H1 (cell line): ENCODE measurements around the gene MMP11. TPM values are rescaled to one million over a fixed set of nuclear protein-coding genes. Genes with fewer than 3 reads are reported as not detected.

Source experiments
- CTCF ChIA-PET: fragments of 300-600 bp; sonication (Branson Sonifier 250); formaldehyde crosslinking; loops from one replicate; lab custom pipeline; 2021; ENCODE audit not compliant: partially characterized antibody; lab: Charles Lee
- POLR2A ChIA-PET: fragments of 300-600 bp; sonication (Branson Sonifier 250); formaldehyde crosslinking; loops from one replicate; lab custom pipeline; 2021; ENCODE audit warnings: inconsistent platforms; ENCODE audit not compliant: partially characterized antibody; lab: Charles Lee
- DNase-seq, 2 experiments: peaks; one replicate each; pipeline versions ENCODE4 v3.0.0 to v3.0.0-alpha.2; 2010 to 2022; ENCODE audit warnings: low spot score in 2 of 2, low read depth in 1 of 2, mixed read lengths in 1 of 2
- FAIRE-seq: peaks from 2 replicates; lab custom pipeline; 2011; peaks lifted over from hg19 to GRCh38; lab: Jason Lieb, UNC
- H2AFZ ChIP-seq: 2 replicates; pipeline ENCODE4 v1.8.1; 2012; ENCODE audit warnings: low read length, inconsistent platforms
- H2AK5ac ChIP-seq: 2 replicates; pipeline ENCODE4 v1.6.1; 2013; ENCODE audit warnings: low read depth, low read length
- H2BK120ac ChIP-seq: replicated peaks from 2 replicates; pipeline ENCODE3; 2013; ENCODE audit warnings: low read depth, low read length, inconsistent platforms
- H2BK12ac ChIP-seq: 2 replicates; pipeline ENCODE4 v1.6.1; 2013; ENCODE audit warnings: low read depth, low read length
- H2BK15ac ChIP-seq: 2 replicates; pipeline ENCODE4 v1.6.1; 2013; ENCODE audit warnings: low read length
- H2BK20ac ChIP-seq: 2 replicates; pipeline ENCODE4 v1.6.1; 2013; ENCODE audit warnings: low read length
- H2BK5ac ChIP-seq: 2 replicates; pipeline ENCODE4 v1.6.1; 2013; ENCODE audit warnings: low read depth, low read length
- H3K14ac ChIP-seq: 2 replicates; pipeline ENCODE4 v1.6.1; 2013; ENCODE audit warnings: inconsistent platforms; ENCODE audit not compliant: insufficient read length
- H3K18ac ChIP-seq: 2 replicates; pipeline ENCODE4 v1.6.1; 2013; ENCODE audit warnings: low read length; ENCODE audit errors: extremely low read depth
- H3K23ac ChIP-seq: 2 replicates; pipeline ENCODE4 v1.6.1; 2013; ENCODE audit warnings: inconsistent platforms; ENCODE audit not compliant: insufficient read length
- H3K23me2 ChIP-seq: 2 replicates; pipeline ENCODE4 v1.6.1; 2013; ENCODE audit warnings: low read depth, low read length
- H3K27ac ChIP-seq: 2 replicates; pipeline ENCODE4 v1.6.1; 2011; ENCODE audit warnings: low read depth, low read length, inconsistent platforms
- H3K27me3 ChIP-seq, 4 experiments: replicated peaks in 1 of 4; 1 replicate in 1 of 4; 2 replicates in 3 of 4; pipeline versions ENCODE4 v1.6.1 to v1.8.1; 2011 to 2013; ENCODE audit warnings: low read length in 3 of 4, mild to moderate bottlenecking in 3 of 4, inconsistent platforms in 2 of 4, mixed read lengths in 2 of 4, moderate library complexity in 1 of 4; ENCODE audit not compliant: control insufficient read depth in 3 of 4, insufficient read depth in 3 of 4; ENCODE audit errors: extremely low read depth in 1 of 4
- H3K36me3 ChIP-seq, 4 experiments: 2 replicates each; pipeline versions ENCODE4 v1.6.1 to v1.8.1; 2011 to 2013; ENCODE audit warnings: mild to moderate bottlenecking in 4 of 4, low read length in 3 of 4, moderate library complexity in 2 of 4, control low read depth in 1 of 4, inconsistent platforms in 1 of 4; ENCODE audit not compliant: insufficient read depth in 4 of 4, control insufficient read depth in 2 of 4
- H3K4ac ChIP-seq: replicated peaks from 2 replicates; pipeline ENCODE3; 2013; ENCODE audit warnings: low read length, low read depth, mixed read lengths, inconsistent platforms; ENCODE audit not compliant: insufficient read length
- H3K4me1 ChIP-seq, 4 experiments: replicated peaks in 1 of 4; 1 replicate in 1 of 4; 2 replicates in 3 of 4; pipeline versions ENCODE4 v1.6.1 to v1.8.1; 2011 to 2013; ENCODE audit warnings: low read length in 3 of 4, inconsistent platforms in 2 of 4, mixed read lengths in 1 of 4; ENCODE audit not compliant: insufficient read depth in 4 of 4, control insufficient read depth in 3 of 4
- H3K4me2 ChIP-seq, 2 experiments: 2 replicates each; pipeline versions ENCODE4 v1.6.1 to v1.8.1; 2011 to 2013; ENCODE audit warnings: low read depth in 2 of 2, low read length in 2 of 2, control low read depth in 1 of 2, inconsistent platforms in 1 of 2, mild to moderate bottlenecking in 1 of 2; ENCODE audit not compliant: insufficient read depth in 1 of 2
- H3K4me3 ChIP-seq, 4 experiments: fragments of 200-600, 300-600 bp in 1 of 4; sonication (generic), shearing (Covaris generic), sonication (Bioruptor Twin) in 1 of 4; 2 replicates each; pipeline versions ENCODE4 v1.5.1 to v1.8.1; 2011 to 2016; ENCODE audit warnings: low read length in 4 of 4, low read depth in 3 of 4, control low read depth in 2 of 4, inconsistent platforms in 2 of 4, mild to moderate bottlenecking in 2 of 4, mixed read lengths in 1 of 4, moderate library complexity in 1 of 4; ENCODE audit not compliant: insufficient read depth in 2 of 4; ENCODE audit errors: extremely low read depth in 1 of 4
- H3K56ac ChIP-seq: replicated peaks from 2 replicates; pipeline ENCODE3; 2013; ENCODE audit warnings: low read depth, mild to moderate bottlenecking, mixed read lengths, low read length, inconsistent platforms; ENCODE audit not compliant: insufficient read length
- H3K79me1 ChIP-seq: 2 replicates; pipeline ENCODE4 v1.6.1; 2013; ENCODE audit warnings: low read depth, low read length, control low read depth
- H3K79me2 ChIP-seq, 2 experiments: 2 replicates each; pipeline versions ENCODE4 v1.6.1 to v1.8.1; 2012 to 2013; ENCODE audit warnings: low read length in 2 of 2, mild to moderate bottlenecking in 2 of 2, inconsistent platforms in 1 of 2; ENCODE audit not compliant: insufficient read depth in 2 of 2, control insufficient read depth in 1 of 2
- H3K9ac ChIP-seq, 4 experiments: replicated peaks in 1 of 4; 1 replicate in 1 of 4; 2 replicates in 3 of 4; pipeline versions ENCODE4 v1.6.1 to v1.8.1; 2011 to 2013; ENCODE audit warnings: low read depth in 3 of 4, low read length in 3 of 4, control low read depth in 2 of 4, mild to moderate bottlenecking in 2 of 4, moderate library complexity in 2 of 4, inconsistent platforms in 1 of 4; ENCODE audit errors: extremely low read depth in 1 of 4
- H3K9me3 ChIP-seq, 2 experiments: 2 replicates each; pipeline versions ENCODE4 v1.6.1 to v1.8.1; 2012 to 2013; ENCODE audit warnings: mild to moderate bottlenecking in 2 of 2, moderate library complexity in 2 of 2, control low read depth in 1 of 2, inconsistent platforms in 1 of 2, low read depth in 1 of 2, low read length in 1 of 2, mixed read lengths in 1 of 2; ENCODE audit not compliant: insufficient read depth in 2 of 2
- H4K20me1 ChIP-seq, 2 experiments: replicated peaks in 1 of 2; 2 replicates each; pipeline versions ENCODE3 to v1.8.1; 2011 to 2013; ENCODE audit warnings: inconsistent platforms in 2 of 2, low read length in 2 of 2, mild to moderate bottlenecking in 1 of 2; ENCODE audit not compliant: insufficient read depth in 2 of 2, control insufficient read depth in 1 of 2
- H4K5ac ChIP-seq: 2 replicates; pipeline ENCODE4 v1.6.1; 2013; ENCODE audit warnings: low read length, low read depth, mixed read lengths, inconsistent platforms; ENCODE audit not compliant: insufficient read length
- H4K8ac ChIP-seq: 2 replicates; pipeline ENCODE4 v1.8.0; 2013; ENCODE audit warnings: mild to moderate bottlenecking, moderate library complexity, low read length, inconsistent platforms; ENCODE audit not compliant: insufficient read depth; ENCODE audit errors: extremely low read depth
- H4K91ac ChIP-seq: replicated peaks from 2 replicates; pipeline ENCODE3; 2013; ENCODE audit warnings: low read length, mixed read lengths, inconsistent platforms; ENCODE audit not compliant: insufficient read length
- WGBS, 2 experiments: shearing (Covaris generic) in 1 of 2; methylation state at CpG; one replicate each; pipeline versions ENCODE4 v1.1.6 to v1.1.7; 2013 to 2015; ENCODE audit warnings: low lambda C conversion rate in 2 of 2, mixed read lengths in 2 of 2, inconsistent platforms in 1 of 2, low coverage in 1 of 2, missing lambda C conversion rate in 1 of 2; ENCODE audit not compliant: insufficient replicate concordance in 2 of 2, insufficient coverage in 1 of 2, insufficient read length in 1 of 2; ENCODE audit errors: extremely low coverage in 1 of 2, missing lambda C conversion rate in 1 of 2; 5-methylcytosine and 5-hydroxymethylcytosine counted together
- polyA plus RNA-seq, 7 experiments: library from polyadenylated mRNA; depleted of rRNA in 3 of 7; stranded (reverse) in 5 of 7; unstranded in 2 of 7; fragments of >200 nt in 5 of 7; fragments of 200-250 nt in 2 of 7; gene quantifications; 1 replicate in 5 of 7; 2 replicates in 1 of 7; 4 replicates in 1 of 7; pipeline versions ENCODE4 v1.2.1 to v1.2.3, GENCODE V29; 2011 to 2013; ENCODE audit warnings: missing spikeins in 2 of 7, mixed read lengths in 2 of 7
- total RNA-seq: library from RNA; stranded (reverse); fragmentation: NEBNext Ultra II Directional; extraction: Animal tissue kit (Norgen Biotek cat#: 25700); gene quantifications from 2 replicates; pipeline ENCODE4 v1.2.1, GENCODE V29; 2021

Gene MMP11
- total and polyA plus RNA-seq, 2 of the 8 experiments (the other 6 are each of a cell fraction or from before 2014, with no cell fraction given): 10.2 to 18.3 TPM

GRCh38 chr22:23818541-23818940, 45.9 kb downstream of the MMP11 start:
- H2BK5ac ChIP-seq: no peak overlapping the region
- H3K4me1 ChIP-seq: no peaks in the 10 kb centered on the region
- DNase-seq: no peak
- no peak overlapping the region for H3K4me3 ChIP-seq
- H4K8ac ChIP-seq: no peak overlapping the region
- no peak overlapping the region for H3K18ac ChIP-seq
- H4K91ac ChIP-seq: no peak overlapping the region
- no peaks in the 10 kb centered on the region for H3K23me2 ChIP-seq
- no peak overlapping the region for H2BK12ac ChIP-seq
- H2AK5ac ChIP-seq: no peak overlapping the region
- H3K36me3 ChIP-seq: peaks cover 5 to 60% (median 17%) of the 10 kb centered on the region in 4 experiments; a peak in 7 of 8 replicates
- H3K23ac ChIP-seq: no peak overlapping the region
- H2AFZ ChIP-seq: no peak overlapping the region
- WGBS, 2 experiments: 96% methylated on average over 2 of the region's 2 CpGs; no CpG with 5 or more reads in 1 of the 2 experiments
- H3K9ac ChIP-seq: no peak overlapping the region
- H3K4ac ChIP-seq: no peak overlapping the region
- H3K79me2 ChIP-seq: no peaks in the 10 kb centered on the region
- ChIA-PET CTCF (interaction anchor here (0.9 kb wide), 1 partner anchor 13 kb away, joined by 3 read pairs; no protein-coding TSS in a partner anchor), POLR2A (interaction anchor here (0.7 kb wide), 1 partner anchor 17 kb away, joined by 5 read pairs; no protein-coding TSS in a partner anchor)
- no peak overlapping the region for H4K5ac ChIP-seq
- H3K79me1 ChIP-seq: no peaks in the 10 kb centered on the region
- no peak overlapping the region for H2BK20ac ChIP-seq
- no peak for FAIRE-seq
- H3K27ac ChIP-seq: no peak overlapping the region
- H4K20me1 ChIP-seq: peaks cover 0 to 4% of the 10 kb centered on the region in 2 experiments
- H3K56ac ChIP-seq: no peak overlapping the region
- H3K9me3 ChIP-seq: no peaks in the 10 kb centered on the region
- no peak overlapping the region for H3K4me2 ChIP-seq
- no peak overlapping the region for H2BK120ac ChIP-seq
- no peak overlapping the region for H2BK15ac ChIP-seq
- no peak overlapping the region for H3K14ac ChIP-seq
- no peaks in the 10 kb centered on the region for H3K27me3 ChIP-seq
